DOHH2 (cell line): ENCODE results near the gene SMTN.

ENCODE experiments used
- EZH2phosphoT487 ChIP-seq: fragments of 200-600 bp; sonication (generic); IDR thresholded peaks from 2 replicates; pipeline ENCODE4 v1.6.1; 2017; ENCODE audit warnings: borderline replicate concordance, mild to moderate bottlenecking, antibody characterized with exemption, low read length, moderate library complexity, mixed read lengths
- TF ChIP-seq, protein P1 (sequence below): fragments of 200-600 bp; sonication (generic); IDR thresholded peaks from one replicate; pipeline ENCODE4 v1.5.1; 2014; ENCODE audit warnings: antibody characterized with exemption, mild to moderate bottlenecking, low read depth, low read length; ENCODE audit not compliant: poor library complexity, severe bottlenecking

DNA sequence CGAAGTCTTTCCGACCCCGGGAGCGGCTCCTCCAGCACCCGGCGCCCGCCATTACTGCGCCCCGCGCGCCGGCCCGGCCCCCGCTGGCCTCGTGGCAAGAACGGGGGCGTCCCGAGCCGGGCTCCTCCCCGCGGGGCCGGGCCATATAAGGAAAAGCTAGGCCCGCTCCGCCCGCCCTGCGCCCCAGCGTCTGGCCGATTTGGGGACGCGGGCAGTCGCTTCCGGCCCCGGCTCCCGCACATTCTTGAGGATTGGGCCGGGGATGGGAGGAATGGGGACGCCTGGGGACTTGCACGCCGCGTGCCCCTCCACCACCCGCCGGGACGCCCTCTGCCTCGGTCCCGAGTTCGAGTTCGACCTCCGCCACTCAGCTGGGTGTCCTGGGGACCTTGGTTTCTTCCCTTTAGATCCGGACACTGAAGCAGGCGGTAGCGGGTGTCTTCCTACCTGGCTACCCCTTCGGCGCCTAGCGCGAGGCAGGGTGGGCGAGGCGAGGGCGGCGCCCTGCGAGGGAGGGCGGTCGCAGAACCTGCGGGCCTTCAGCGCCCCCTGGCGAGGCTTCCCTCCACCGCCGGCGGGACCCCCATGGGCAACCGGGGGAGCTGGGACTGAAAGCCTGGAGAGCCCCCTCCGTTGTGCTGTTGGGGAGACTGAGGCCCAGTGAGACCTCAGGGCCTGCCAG is 3.8 kb downstream of the SMTN start:
- TF ChIP-seq, protein P1, sequence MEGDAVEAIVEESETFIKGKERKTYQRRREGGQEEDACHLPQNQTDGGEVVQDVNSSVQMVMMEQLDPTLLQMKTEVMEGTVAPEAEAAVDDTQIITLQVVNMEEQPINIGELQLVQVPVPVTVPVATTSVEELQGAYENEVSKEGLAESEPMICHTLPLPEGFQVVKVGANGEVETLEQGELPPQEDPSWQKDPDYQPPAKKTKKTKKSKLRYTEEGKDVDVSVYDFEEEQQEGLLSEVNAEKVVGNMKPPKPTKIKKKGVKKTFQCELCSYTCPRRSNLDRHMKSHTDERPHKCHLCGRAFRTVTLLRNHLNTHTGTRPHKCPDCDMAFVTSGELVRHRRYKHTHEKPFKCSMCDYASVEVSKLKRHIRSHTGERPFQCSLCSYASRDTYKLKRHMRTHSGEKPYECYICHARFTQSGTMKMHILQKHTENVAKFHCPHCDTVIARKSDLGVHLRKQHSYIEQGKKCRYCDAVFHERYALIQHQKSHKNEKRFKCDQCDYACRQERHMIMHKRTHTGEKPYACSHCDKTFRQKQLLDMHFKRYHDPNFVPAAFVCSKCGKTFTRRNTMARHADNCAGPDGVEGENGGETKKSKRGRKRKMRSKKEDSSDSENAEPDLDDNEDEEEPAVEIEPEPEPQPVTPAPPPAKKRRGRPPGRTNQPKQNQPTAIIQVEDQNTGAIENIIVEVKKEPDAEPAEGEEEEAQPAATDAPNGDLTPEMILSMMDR = peak; percentile 93
- TF ChIP-seq EZH2phosphoT487 = no peak
